Hepatocyte (in vitro differentiated cells): ENCODE data around the gene PACS1.
"Not testable (repeated sequence)": the region's sequence is repeated elsewhere in the genome, so short reads cannot be mapped to it uniquely, and the experiment has no call there.

Source experiments
- CTCF ChIP-seq: fragments of 200-600 bp; sonication (generic); IDR thresholded peaks from 2 replicates; pipeline ENCODE4 v1.5.1; 2016; ENCODE audit warnings: antibody characterized with exemption, mild to moderate bottlenecking; ENCODE audit not compliant: poor library complexity
- EZH2 ChIP-seq: fragments of 200-600 bp; sonication (generic); IDR thresholded peaks from 2 replicates; pipeline ENCODE4 v1.6.1; 2016; ENCODE audit warnings: antibody characterized with exemption, mild to moderate bottlenecking, borderline replicate concordance

GRCh38 chr11:66253081-66253480 lies 183.0 kb downstream of the PACS1 start:
- not testable (repeated sequence) for TF ChIP-seq EZH2, CTCF
